ENCODE data around the gene NCOA1. TPM values are rescaled to one million over a fixed set of nuclear protein-coding genes. Genes with fewer than 3 reads are reported as not detected.

Gene NCOA1
- total RNA-seq, 1 experiment from 2014 or later = 15.4 TPM

GRCh38 chr2:24451805-24452501 is 39.1 kb upstream of the NCOA1 start:
- H3K4me3 Mint-ChIP-seq (ENCODE audit: unreplicated experiment) = no peak overlapping the region
- peaks cover 6% of the 10 kb centered on the region for H3K4me1 Mint-ChIP-seq (ENCODE audit: insufficient read depth, unreplicated experiment)
- no TSS peak for BruUV-seq (replicated peaks)
- no peaks in the 10 kb centered on the region for H3K27me3 Mint-ChIP-seq (ENCODE audit: insufficient read depth, unreplicated experiment)
- no peak for TF ChIP-seq CTCF (IDR thresholded peaks at IDR 0.05; ENCODE audit: unreplicated experiment)
- intact Hi-C loops (cut with micrococcal nuclease) = no loop called here
- ChIA-PET CTCF (interaction anchor here (1.0 to 1.4 kb wide), 2 partner anchors 30 to 42 kb away, joined by 3 to 7 read pairs; no protein-coding TSS in a partner anchor), POLR2A (no interaction called here)
- H3K9me3 Mint-ChIP-seq (ENCODE audit: unreplicated experiment) = peaks cover 5% of the 10 kb centered on the region
- no peaks in the 10 kb centered on the region for H3K36me3 Mint-ChIP-seq (ENCODE audit: insufficient read depth, unreplicated experiment)
- H3K27ac Mint-ChIP-seq (ENCODE audit: low read depth, unreplicated experiment) = no peak overlapping the region
- no peak for DNase-seq (ENCODE audit: unreplicated experiment)

GRCh38 chr2:24452502-24452885 is 38.6 kb upstream of the NCOA1 start:
- no TSS peak for BruUV-seq (replicated peaks)
- no peak overlapping the region for H3K4me3 Mint-ChIP-seq (ENCODE audit: unreplicated experiment)
- H3K27me3 Mint-ChIP-seq (ENCODE audit: insufficient read depth, unreplicated experiment) = no peaks in the 10 kb centered on the region
- no peak overlapping the region for H3K27ac Mint-ChIP-seq (ENCODE audit: low read depth, unreplicated experiment)
- peaks cover 6% of the 10 kb centered on the region for H3K4me1 Mint-ChIP-seq (ENCODE audit: insufficient read depth, unreplicated experiment)
- no peak for TF ChIP-seq CTCF (IDR thresholded peaks at IDR 0.05; ENCODE audit: unreplicated experiment)
- no peaks in the 10 kb centered on the region for H3K36me3 Mint-ChIP-seq (ENCODE audit: insufficient read depth, unreplicated experiment)
- ChIA-PET CTCF (interaction anchor here (1.0 to 1.4 kb wide), 2 partner anchors 30 to 43 kb away, joined by 3 to 7 read pairs; no protein-coding TSS in a partner anchor), POLR2A (no interaction called here)
- peaks cover 5% of the 10 kb centered on the region for H3K9me3 Mint-ChIP-seq (ENCODE audit: unreplicated experiment)
- intact Hi-C loops (cut with micrococcal nuclease) = no loop called here
- DNase-seq (ENCODE audit: unreplicated experiment) = no peak

GRCh38 chr2:24453379-24454073 is 37.5 kb upstream of the NCOA1 start:
- Mint-ChIP-seq H3K4me1 (ENCODE audit: insufficient read depth, unreplicated experiment) (peaks cover 6% of the 10 kb centered on the region), H3K27me3 (ENCODE audit: insufficient read depth, unreplicated experiment) (no peaks in the 10 kb centered on the region), H3K9me3 (ENCODE audit: unreplicated experiment) (peaks cover 2% of the 10 kb centered on the region), H3K4me3 (ENCODE audit: unreplicated experiment) (no peak overlapping the region), H3K36me3 (ENCODE audit: insufficient read depth, unreplicated experiment) (no peaks in the 10 kb centered on the region), H3K27ac (ENCODE audit: low read depth, unreplicated experiment) (no peak overlapping the region)
- POLR2A ChIA-PET = no interaction called here
- no peak for DNase-seq (ENCODE audit: unreplicated experiment)
- TF ChIP-seq CTCF (IDR thresholded peaks at IDR 0.05; ENCODE audit: unreplicated experiment) = no peak
- intact Hi-C loops (cut with micrococcal nuclease) = no loop called here
- no TSS peak for BruUV-seq (replicated peaks)
- CTCF ChIA-PET = interaction anchor here (1.0 to 1.2 kb wide), 2 partner anchors 31 to 743 kb away, joined by 3 read pairs; no protein-coding TSS in a partner anchor

- intact Hi-C loops (cut with micrococcal nuclease) = no loop called here
- TF ChIP-seq CTCF (IDR thresholded peaks at IDR 0.05; ENCODE audit: unreplicated experiment) = no peak
- no peak for DNase-seq (ENCODE audit: unreplicated experiment)
- POLR2A ChIA-PET = no interaction called here
- no peaks in the 10 kb centered on the region for H3K27me3 Mint-ChIP-seq (ENCODE audit: insufficient read depth, unreplicated experiment)
- H3K4me1 Mint-ChIP-seq (ENCODE audit: insufficient read depth, unreplicated experiment) = peaks cover 6% of the 10 kb centered on the region
- CTCF ChIA-PET = interaction anchor here (1.2 kb wide), 1 partner anchor 742 kb away, joined by 3 read pairs; no protein-coding TSS in a partner anchor
- H3K27ac Mint-ChIP-seq (ENCODE audit: low read depth, unreplicated experiment) = no peak overlapping the region
- no peaks in the 10 kb centered on the region for H3K36me3 Mint-ChIP-seq (ENCODE audit: insufficient read depth, unreplicated experiment)
- no TSS peak for BruUV-seq (replicated peaks)
- no peaks in the 10 kb centered on the region for H3K9me3 Mint-ChIP-seq (ENCODE audit: unreplicated experiment)
- no peak overlapping the region for H3K4me3 Mint-ChIP-seq (ENCODE audit: unreplicated experiment)
Measured at GRCh38 chr2:24454294-24454693, 36.8 kb upstream of the NCOA1 start.

Measured in MCF 10A (cell line).